HG03135 (cell line): ENCODE results near the gene SDE2.
"Not testable (repeated sequence)": the region's sequence is repeated elsewhere in the genome, so short reads cannot be mapped to it uniquely, and the experiment has no call there.

ENCODE experiments used
- ATAC-seq: cut with Tn5 transposase; IDR thresholded peaks from one replicate; pipeline ENCODE4 v1.9.1; 2021; ENCODE audit warnings: mild to moderate bottlenecking, moderate library complexity; ENCODE audit not compliant: unreplicated experiment

The SDE2 gene

DNA sequence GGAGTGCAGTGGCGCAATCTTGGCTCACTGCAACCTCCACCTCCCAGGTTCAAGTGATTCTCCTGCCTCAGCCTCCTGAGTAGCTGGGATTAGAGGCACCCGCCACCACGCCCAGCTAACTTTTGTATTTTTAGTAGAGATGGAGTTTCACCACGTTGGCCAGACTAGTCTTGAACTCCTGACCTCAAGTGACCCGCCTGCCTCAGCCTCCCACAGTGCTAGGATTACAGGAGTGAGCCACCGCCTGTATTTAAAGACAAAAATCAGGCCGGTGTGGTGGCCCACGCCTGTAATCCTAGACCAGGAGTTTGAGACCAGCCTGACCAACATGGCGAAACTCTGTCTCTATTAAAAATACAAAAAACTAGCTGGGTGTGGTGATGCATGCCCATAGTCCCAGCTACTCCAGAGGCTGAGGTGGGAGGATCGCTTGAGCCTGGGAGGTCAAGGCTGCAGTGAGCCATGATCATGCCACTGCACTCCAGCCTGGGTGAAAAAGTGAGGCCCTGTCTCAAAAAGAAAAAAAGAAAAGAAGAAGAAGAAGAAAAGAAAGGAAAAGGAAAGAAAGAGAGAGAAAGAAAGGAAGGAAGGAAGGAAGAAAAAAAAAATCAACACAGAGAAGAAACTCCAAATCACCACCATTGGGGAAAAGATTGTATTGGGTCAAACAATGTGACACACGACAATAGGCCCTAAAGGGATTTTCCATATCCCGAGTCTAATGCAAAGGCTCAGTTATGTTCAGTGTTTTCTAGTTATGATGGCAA, 8.2 kb upstream of the SDE2 start:
- ATAC-seq: not testable (repeated sequence)

DNA sequence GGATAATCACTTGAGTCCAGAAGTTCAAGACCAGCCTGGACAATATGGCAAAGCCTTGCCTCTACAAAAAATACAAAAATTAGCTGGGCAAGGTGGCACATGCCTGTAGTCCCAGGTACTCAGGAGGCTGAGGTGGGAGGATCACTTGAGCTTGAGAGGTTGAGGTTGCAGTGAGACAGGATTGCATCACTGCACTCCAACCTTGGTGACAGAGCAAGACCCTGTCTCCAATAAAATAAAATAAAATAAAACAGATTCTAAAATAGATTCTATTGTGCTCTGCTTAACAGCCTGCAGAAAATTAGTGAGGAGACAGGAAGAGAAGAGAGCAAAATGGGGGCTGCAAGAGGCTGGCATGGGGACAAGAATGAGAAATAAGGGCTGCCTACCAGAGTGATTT, 7.5 kb upstream of the SDE2 start:
- no peak for ATAC-seq

DNA sequence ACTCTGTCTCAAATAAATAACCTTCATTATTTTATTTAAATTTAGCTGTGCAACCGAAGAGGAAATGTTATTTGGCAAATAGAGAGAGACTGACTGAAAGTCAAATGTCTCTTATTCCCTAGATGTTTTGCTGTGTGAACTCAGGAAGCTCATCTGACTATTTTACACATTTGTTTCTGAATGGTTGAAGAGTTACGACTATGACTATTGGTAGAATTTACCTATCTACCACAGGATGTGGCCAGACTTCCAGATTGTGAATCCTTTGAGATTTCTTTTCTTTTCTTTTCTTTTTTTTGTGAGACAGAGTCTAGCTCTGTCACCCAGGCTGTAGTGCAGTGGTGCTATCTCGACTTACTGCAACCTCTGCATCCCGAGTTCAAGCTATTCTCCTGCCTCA, 5.3 kb upstream of the SDE2 start:
- no peak for ATAC-seq

DNA sequence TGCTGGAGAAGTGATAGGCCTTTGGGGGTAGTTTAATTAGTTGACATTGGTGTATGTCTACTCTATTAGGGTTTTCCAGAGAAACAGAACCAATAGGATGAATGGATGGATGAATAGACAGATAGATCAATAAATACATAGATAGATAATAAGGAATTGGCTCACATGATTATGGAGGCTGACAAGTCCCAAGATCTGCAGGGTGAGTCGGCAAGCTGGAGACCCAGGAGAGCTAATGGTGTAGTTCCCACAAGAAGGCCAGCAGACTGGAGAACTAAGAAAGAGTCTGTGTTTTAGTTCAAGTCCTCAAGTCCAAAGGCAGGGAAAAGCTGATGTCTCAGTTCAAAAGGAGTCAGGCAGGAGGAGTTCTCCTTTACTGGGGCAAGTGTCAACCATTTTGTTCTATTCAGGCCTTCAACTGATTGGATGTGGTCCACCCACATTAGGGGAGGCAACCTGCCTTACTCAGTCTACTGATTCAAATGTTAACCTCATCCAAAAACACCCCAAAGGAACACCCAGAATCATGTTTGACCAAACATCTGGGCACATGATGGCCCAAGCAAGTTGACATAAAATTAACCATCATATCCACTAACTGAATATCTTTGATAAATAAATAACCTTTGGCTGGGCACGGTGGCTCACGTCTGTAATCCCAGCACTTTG, 4.5 kb upstream of the SDE2 start:
- no peak for ATAC-seq

DNA sequence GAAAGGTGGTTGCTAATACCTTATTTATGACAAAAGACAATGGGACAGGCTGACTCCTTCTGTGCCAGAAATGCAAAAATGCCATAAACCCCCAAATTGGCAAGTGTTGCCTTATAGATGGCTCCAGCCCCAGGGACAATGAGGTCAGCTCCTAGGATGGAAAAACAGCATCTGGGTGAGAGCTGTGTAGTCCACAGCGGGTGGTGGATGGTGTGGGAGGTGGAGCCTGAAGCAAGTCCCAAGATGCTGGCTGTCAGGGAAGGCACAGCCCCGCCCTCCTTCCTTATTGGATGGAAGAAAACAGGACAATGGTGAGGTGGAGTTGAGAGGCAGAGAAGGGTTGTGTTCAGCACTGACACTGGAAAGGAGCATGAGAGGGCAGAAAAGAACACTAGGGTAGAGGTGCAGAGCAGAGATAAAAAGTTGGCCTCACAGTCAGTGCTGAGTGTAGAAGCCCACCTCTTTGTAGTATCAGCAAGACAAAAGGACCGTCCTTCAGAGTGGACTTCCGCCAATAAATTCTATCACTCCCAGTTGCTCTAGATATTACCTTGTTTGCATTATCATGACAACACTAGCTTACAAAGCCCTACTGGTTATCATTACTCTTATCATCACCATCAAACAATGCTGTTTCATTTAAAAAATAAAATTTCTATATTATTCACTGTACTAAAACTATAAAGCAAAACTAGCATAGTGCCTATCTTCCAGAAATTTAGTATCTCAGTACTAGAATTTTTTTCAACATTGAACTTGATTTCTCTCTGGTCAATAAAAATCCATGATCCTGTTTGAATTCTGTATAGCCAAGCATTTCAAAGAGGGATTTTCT, 3.7 kb upstream of the SDE2 start:
- no peak for ATAC-seq

DNA sequence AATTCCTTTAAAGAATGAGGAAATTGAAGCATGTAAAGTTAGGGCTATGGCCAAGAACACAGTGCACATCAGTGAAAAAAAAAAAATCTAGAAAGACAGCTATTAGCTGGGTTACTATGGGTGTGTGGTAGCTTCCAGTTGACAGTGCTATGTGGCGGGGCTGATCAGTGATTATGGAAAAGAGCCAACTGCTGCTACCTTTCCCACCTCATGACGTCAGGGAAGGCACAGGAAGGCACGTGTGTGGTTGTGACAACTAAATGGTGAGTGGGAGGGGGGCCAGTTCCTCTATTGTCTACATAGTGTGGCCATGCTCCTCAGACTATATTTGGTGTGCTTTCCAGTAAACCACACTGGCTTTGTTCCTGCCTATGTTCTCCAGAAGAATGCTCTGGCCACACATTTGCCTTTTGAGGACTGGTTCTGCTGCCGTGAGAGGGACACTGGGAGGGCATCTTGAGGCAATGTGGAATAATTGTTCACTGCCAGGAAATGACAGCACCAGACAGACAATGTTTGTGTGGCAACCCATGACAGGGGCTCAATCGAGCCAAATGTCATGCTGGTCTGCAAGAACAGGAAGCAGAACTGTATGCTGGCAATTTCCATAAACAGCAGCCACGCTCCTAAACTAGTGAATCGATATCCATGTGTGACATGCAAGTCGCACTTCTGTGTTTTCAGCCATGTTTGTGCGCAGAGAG, 3.0 kb upstream of the SDE2 start:
- peak; percentile 28 for ATAC-seq

DNA sequence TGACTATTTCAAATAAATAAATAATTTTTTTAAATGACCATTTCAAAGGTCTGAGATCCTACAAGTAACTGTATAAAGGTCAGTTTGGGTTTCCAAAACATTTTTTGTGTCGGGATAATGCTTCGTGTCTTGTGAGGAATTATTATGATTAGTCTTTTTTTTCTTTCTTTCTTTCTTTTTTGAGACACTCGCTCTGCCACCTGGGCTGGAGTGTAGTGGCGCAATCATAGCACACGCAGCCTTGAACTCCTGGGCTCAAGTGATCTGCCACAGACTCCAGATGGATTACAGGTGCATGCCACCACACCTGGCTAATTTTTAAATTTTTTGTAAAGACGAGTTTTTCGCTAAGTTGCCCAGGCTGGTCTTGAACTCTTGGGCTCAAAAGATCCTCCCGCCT, 1.9 kb upstream of the SDE2 start:
- ATAC-seq: no peak

DNA sequence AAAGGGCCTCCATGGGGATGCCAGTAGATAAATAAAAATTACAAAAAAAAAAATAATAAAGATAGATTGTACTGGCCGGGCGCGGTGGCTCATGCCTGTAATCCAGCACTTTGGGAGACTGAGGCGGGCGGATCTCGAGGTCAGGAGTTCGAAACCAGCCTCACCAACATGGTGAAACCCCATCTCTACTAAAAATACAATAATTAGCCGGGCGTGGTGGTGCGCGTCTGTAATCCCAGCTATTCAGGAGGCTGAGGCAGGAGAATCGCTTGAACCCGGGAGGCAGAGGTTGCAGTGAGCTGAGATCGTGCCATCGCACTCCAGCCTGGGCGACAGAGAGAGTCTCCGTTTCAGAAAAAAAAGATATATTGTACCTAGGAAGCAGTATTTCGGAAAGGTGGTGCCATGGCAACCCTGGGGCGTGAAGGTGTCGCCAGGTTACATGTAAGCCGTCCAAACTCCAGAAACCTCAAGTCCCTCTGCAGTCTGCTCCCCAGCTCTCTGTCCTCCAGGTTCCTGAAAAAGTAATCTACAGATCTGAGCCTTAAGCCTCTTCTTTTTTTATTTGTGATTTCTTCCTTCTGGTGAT, 1.4 kb upstream of the SDE2 start:
- not testable (repeated sequence) for ATAC-seq

DNA sequence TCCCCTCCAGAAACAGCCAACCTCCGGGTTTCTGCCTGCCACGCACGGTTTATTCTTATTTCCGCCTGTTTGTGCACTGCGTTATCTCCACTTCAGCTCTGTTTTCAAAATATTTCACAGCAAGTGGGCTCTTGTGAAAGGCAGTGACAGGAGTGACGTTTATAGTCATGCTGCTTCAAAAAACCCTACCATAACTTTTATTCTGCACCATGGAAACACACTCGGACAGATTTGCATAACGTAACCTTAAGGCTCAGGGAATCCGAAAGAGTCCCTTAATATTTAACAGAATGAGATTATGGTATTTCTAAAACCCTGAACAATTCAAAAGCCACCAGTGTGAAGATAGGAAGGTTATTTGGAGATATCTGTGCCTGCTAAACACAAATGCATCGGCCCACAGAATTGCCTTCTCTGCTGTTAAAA, 782 bp upstream of the SDE2 start:
- peak; percentile 32 for ATAC-seq

DNA sequence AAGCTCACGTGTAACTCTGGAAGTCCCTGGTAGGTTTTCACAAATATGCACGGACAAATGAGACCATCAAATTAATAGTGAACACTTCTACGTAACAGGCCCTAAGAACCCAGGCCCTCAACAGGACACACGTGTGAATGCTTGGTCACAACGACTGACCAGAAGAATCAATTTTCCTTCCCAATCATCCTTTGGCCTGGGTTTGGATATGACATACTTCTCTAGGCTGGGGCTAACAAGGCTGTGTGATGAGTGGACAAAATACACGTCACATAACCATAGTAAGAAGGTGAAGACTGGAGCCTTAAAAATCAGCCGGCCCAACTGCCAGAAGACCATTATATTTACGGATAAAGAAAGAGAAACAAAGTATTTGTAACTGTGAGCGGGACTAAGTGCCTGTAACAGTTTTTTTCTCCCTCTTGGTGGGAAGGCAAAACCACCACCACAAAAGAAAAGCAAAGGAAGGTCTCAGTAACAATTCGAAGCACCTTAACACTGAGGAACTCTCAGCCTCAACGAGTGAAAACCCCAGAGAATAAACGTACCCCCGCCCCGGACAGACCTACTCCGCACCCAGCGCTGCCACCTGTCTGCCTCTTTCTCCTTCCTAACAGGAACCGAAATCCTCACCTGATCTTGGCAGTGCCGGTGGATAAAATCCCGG, 450 bp downstream of the SDE2 start:
- peak; percentile 7 for ATAC-seq

DNA sequence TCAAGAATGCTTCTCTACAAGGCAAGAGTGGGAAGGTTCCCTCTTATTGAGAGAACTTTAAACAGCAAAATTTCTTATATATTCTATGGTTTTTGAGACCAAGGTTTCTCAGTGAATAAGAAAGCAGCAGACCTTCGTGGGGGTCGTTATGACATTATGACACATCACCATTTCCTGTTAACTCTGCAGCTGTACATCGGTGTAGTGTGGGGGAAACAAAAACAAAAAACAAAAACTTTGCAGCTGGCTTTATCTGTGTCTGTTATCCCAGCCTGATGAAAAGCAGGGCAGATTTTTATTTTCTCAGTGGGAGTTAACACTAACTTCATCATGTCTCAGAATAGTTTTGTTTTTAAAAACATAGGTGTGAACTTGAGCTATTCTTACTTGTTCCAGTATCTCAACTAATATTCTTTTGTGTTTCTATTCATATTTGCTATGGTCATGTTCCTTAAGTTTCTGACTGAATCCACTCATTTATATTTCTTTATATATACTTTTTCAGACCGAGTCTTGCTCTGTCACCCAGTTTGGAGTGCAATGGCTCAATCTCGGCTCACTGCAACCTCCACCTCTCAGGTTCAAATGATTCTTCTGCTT, 2.1 kb downstream of the SDE2 start:
- ATAC-seq: no peak

DNA sequence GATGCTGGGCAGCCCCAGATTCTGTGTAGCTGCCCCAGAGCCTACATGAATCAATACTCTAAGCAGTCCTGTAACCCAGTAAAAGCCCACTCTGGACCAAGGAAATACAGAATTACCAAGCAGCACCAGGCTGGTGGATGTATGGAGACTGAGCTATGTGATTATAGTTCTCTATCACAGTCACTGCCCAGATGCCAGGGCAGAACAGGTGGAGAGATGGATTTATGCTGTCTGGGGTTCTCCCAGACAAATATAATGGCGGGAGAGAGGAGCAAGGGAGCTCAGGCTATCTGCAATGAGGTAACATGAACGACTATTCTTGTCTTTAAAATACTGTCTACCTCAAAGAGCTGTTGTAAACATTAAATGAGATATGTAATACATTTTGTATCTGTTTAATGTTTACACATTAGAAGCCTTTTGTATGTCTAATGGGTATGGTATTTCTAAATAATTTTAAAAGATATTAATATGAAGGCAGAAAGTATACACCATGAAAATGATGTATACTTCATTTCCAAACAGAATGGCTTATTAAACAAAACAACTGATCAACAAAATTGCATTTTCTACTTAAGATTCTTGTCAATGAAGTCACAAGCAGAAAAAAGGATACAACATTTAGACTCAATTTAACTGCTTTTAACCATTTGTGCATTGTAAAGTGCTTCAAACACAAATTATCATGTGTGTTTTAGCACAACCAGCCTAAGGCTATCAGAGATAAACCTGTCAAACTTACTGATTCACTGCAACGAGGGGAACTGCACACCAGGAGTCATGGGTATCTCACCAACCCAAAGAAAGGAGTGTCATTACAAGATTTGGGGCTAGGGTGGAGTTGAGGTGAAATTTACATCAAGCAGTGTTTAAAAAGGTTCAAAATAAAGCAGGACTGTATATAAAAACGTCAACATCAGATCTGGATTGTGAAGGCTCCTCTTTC, 3.0 kb downstream of the SDE2 start:
- ATAC-seq: no peak

DNA sequence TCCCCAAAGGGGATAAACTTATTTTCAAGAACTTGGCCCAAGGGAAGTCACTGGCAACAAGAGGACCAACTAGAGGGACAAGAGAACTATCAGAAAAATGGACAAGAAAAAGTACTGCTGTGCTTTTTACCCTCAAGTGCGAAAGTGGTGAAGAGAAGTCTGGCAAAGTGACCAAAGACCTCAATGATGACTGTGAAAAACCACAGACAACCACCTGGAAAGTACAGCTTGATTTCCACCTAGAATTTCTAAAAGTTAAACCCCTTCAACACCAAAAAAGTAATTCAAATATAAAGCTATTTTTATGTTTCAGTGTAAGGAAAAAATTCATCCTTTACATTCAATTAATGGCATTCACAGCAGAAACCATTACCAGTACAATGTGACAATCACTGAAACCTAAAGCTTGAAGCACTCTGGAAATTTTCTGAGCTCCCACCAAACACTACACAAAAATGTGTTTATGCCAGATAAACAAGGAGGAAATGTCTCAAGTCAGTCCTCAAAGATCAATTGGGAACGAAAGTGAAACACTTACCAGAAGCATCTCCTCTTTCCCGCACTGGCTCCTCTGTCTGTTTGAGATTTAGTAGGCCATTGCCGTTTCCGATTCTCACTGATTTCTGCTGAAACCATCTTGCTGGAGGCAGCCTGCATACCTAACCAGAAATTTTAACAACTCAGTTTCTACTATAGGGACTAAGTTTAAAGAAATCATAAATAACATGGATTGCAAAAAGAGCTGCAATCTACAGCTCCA, 8.3 kb downstream of the SDE2 start:
- ATAC-seq: no peak

DNA sequence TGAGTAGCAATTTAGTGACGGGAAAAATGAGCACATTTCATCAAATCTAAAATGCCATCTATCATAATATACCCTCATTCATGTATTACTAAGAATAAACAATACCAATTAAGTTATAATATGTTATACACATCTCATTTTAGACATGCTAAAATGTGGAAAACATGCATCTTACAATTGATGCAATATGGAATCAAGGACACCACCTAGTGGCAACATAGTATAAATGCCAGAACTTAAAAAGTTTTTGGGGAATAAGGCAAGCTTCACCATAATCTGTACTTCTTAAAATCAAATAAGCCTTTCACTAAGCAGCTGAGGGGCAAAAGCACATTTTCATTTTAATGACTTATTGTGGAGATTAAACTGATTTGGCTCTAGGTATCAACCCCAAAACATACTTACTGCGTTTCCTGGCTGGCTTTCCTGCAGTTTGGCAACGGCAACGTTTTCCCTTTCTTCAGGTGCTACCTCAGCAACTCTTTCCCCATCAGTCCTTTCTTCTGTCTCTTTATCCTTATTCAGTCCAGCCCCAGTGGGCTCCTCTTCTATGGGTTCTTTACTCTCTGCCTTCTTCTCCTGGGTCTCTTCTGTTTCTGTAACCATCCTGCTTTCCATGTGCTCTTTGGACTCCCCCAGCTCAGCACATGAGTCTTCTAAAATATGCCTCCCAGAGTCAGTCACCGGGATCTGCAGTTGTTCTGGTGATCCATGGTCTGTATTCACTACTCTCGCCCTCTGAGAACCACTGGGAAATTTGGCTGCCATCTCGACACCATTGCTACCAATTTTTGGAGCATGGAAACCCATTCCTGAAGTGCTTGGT, 11.4 kb downstream of the SDE2 start:
- no peak for ATAC-seq

DNA sequence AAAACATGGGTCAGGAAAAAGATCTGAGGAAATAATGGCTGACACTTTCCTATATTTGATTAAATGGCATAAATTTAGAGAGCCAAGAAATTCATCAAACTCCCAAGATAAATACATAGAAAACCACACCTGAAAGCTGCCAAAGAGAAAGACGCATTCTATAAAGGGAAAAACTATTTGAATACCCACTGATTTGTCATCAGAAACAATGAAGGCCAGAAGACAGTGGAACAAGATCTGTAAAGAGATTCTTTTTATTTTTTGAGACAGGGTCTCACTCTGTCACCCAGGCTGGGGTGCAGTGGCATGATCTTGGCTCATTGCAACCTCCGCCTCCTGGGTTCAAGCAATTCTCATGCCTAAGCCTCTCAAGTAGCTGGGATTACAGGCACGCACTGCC, 17.4 kb downstream of the SDE2 start:
- ATAC-seq: no peak

DNA sequence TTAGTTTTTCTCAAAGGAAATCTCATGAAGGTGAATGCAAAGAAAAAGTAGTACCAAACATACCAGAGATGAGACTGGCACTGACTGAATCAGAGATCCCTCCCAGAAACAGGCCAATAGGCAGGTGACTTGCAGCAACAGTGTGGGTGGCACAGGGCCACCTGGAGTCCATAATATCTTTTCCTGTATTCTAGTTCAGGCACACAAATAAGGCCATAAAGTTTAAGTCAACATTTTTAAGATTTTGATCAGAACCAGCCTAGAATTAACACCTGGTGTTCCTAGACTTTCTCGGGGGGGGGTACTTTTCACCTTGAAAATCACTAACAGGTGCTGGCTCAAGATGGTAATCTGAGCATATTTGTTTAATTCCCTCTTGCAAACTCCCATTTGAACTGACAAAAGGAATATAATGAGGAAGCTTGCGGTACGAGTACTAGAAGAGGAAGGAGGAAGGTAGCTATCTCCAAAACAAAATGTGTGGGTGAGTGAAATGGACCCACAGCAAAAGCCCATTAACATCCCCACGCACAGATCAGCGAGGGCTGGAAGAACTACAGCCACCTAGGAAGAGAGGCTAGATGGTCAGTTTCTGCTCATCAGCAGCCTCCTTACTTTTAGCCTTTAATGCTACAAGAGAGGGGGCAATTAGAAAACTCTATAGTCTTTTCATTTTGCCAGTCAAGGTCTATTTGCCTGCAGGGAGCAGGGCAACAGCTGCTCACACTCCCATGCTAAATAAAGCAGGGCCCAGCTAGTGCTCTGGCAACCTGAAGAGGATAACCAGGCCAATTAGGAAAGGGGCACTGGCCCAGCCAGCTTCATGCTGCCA, 18.9 kb downstream of the SDE2 start:
- ATAC-seq: no peak
